Spleen (tissue), 11 donors: Measurements from ENCODE around the gene PPP3CA. TPM values are rescaled to one million over a fixed set of nuclear protein-coding genes. Genes with fewer than 3 reads are reported as not detected.

Source experiments
- DNase-seq: peaks from one replicate; pipeline ENCODE4 v3.0.0-alpha.2; 2020
- H3K27ac ChIP-seq, 8 donors: fragments of 200-600 bp; sonication (generic) in 7 of 8; 1 replicate in 4 of 8; 2 replicates in 4 of 8; pipeline versions ENCODE4 v1.5.0 to v1.8.0; 2016 to 2021; ENCODE audit warnings: inconsistent platforms in 4 of 8, mild to moderate bottlenecking in 4 of 8, moderate library complexity in 1 of 8
- H3K27me3 ChIP-seq, 7 donors: fragments of 200-600 bp; sonication (generic) in 6 of 7; replicated peaks in 1 of 7; 1 replicate in 4 of 7; 2 replicates in 3 of 7; pipeline versions ENCODE4 v1.5.0 to v1.8.0; 2016 to 2021; ENCODE audit warnings: inconsistent platforms in 3 of 7, mild to moderate bottlenecking in 1 of 7
- H3K36me3 ChIP-seq, 6 donors: fragments of 200-600 bp; sonication (generic) in 5 of 6; 1 replicate in 4 of 6; 2 replicates in 2 of 6; pipeline versions ENCODE4 v1.5.0 to v1.8.0; 2016 to 2021; ENCODE audit warnings: inconsistent platforms in 2 of 6
- H3K4me1 ChIP-seq, 6 donors: fragments of 200-600 bp; sonication (generic) in 5 of 6; 1 replicate in 3 of 6; 2 replicates in 3 of 6; pipeline versions ENCODE4 v1.5.0 to v1.8.0; 2016 to 2021; ENCODE audit warnings: inconsistent platforms in 3 of 6
- H3K4me3 ChIP-seq, 8 donors: fragments of 200-600 bp; sonication (generic) in 7 of 8; 1 replicate in 4 of 8; 2 replicates in 4 of 8; pipeline versions ENCODE4 v1.5.0 to v1.8.0; 2016 to 2021; ENCODE audit warnings: inconsistent platforms in 4 of 8, mild to moderate bottlenecking in 4 of 8, moderate library complexity in 2 of 8
- H3K9me3 ChIP-seq, 8 donors: fragments of 200-600 bp; sonication (generic) in 7 of 8; 1 replicate in 4 of 8; 2 replicates in 4 of 8; pipeline versions ENCODE4 v1.5.0 to v1.8.0; 2016 to 2021; ENCODE audit warnings: inconsistent platforms in 4 of 8
- CTCF ChIP-seq, 11 experiments: fragments of 200-600 bp in 7 of 11; fragments of 450-650 bp in 4 of 11; sonication (generic) in 4 of 11; IDR thresholded peaks in 8 of 11; conservative IDR thresholded peaks in 3 of 11; 1 replicate in 7 of 11; 2 replicates in 4 of 11; pipeline versions ENCODE4 v1.4.0 to v1.8.0; 2016 to 2021; ENCODE audit warnings: antibody characterized with exemption in 11 of 11, inconsistent platforms in 4 of 11, mild to moderate bottlenecking in 1 of 11
- POLR2A ChIP-seq, 3 donors: fragments of 450-650 bp; IDR thresholded peaks; one replicate each; pipeline ENCODE4 v1.5.1; 2017; ENCODE audit warnings: antibody characterized with exemption in 3 of 3, mild to moderate bottlenecking in 1 of 3
- POLR2AphosphoS5 ChIP-seq, 3 donors: sonication (generic); formaldehyde crosslinking; IDR thresholded peaks; one replicate each; pipeline ENCODE4 v1.5.1; 2017; ENCODE audit warnings: antibody characterized with exemption in 3 of 3
- WGBS, 5 donors: extraction: QIAGEN DNeasy Blood & Tissue Kit in 3 of 5; methylation state at CpG; one replicate each; pipeline versions ENCODE4 v1.1.5 to v1.1.7; 2013 to 2018; 5-methylcytosine and 5-hydroxymethylcytosine counted together
- intact Hi-C: fragments of 100-400 bp; cut with DNase I; formaldehyde crosslinking; loops from one replicate; pipeline ENCODE4 v1.15.0; 2023; ENCODE audit warnings: low total_unique reads
- polyA plus RNA-seq, 3 donors: library from polyadenylated mRNA; stranded (reverse); fragments of 200-250 nt; gene quantifications; one replicate each; pipeline ENCODE4 v1.2.1, GENCODE V29; 2013
- total RNA-seq, 7 donors: library from RNA; depleted of rRNA in 3 of 7; stranded (reverse); fragments of >200 nt in 3 of 7; fragmentation: NEBNext Ultra II Directional in 4 of 7; extraction: Animal tissue kit (Norgen Biotek cat#: 25700) in 4 of 7; gene quantifications; one replicate each; pipeline versions ENCODE4 v1.1.0 to v1.2.1, GENCODE V29; 2016 to 2021
- donor health status: healthy with polysubstance abuse.
- donor health status: DM: no; HTN: no; CAD: no; lungs with moderate emphysema.
- donor health status: DM: no; HTN: no; CAD: no.
- donor health status: Bipolar disorder and iron deficiency.
- donor health status: healthy.
- donor health status: DM: no; HTN: no; CAD: no.
- donor health status: DM: yes; HTN: yes; CAD: no.

Gene PPP3CA
- total and polyA plus RNA-seq, 10 donors = 15.5 to 50.0 (median 39.6) TPM

- WGBS, 5 donors = 43 to 54% (median 48%) methylated on average over 3 of the region's 3 CpGs
- Histone ChIP-seq H3K4me3 (no peak overlapping the region), H3K9me3 (no peaks in the 10 kb centered on the region), H3K27ac (no peak overlapping the region), H3K27me3 (no peaks in the 10 kb centered on the region), H3K4me1 (peaks cover 6 to 78% (median 22%) of the 10 kb centered on the region in 6 donors), H3K36me3 (no peaks in the 10 kb centered on the region)
- intact Hi-C loops = no loop called here
- TF ChIP-seq POLR2A (IDR thresholded peaks at IDR 0.05) (no peak), POLR2AphosphoS5 (IDR thresholded peaks at IDR 0.05) (no peak), CTCF (IDR thresholded peaks at IDR 0.05 in 8 of 11, conservative IDR thresholded peaks at IDR 0.05 in 3 of 11) (no peak)
- no peak for DNase-seq
These were observed 41.1 kb downstream of the PPP3CA start for GRCh38 chr4:101306225-101306624.

- Histone ChIP-seq H3K27ac (no peak overlapping the region), H3K36me3 (no peaks in the 10 kb centered on the region), H3K9me3 (no peaks in the 10 kb centered on the region), H3K4me1 (peaks cover 6 to 73% (median 19%) of the 10 kb centered on the region in 6 donors), H3K27me3 (no peaks in the 10 kb centered on the region), H3K4me3 (no peak overlapping the region)
- TF ChIP-seq CTCF (IDR thresholded peaks at IDR 0.05 in 8 of 11, conservative IDR thresholded peaks at IDR 0.05 in 3 of 11) = no peak
- no peak for TF ChIP-seq POLR2A (IDR thresholded peaks at IDR 0.05)
- TF ChIP-seq POLR2AphosphoS5 (IDR thresholded peaks at IDR 0.05) = no peak
- intact Hi-C loops = no loop called here
- WGBS, 5 donors = 78 to 88% (median 83%) methylated on average over 2 of the region's 2 CpGs
- DNase-seq = no peak
These were observed 42.4 kb downstream of the PPP3CA start for GRCh38 chr4:101304916-101305315.

- H3K27ac ChIP-seq = no peak overlapping the region
- H3K36me3 ChIP-seq = no peaks in the 10 kb centered on the region
- H3K27me3 ChIP-seq = no peaks in the 10 kb centered on the region
- WGBS, 5 donors = 81 to 92% (median 83%) methylated on average over 3 of the region's 3 CpGs
- DNase-seq = no peak
- no peaks in the 10 kb centered on the region for H3K9me3 ChIP-seq
- TF ChIP-seq POLR2A (IDR thresholded peaks at IDR 0.05) (no peak), CTCF (IDR thresholded peaks at IDR 0.05 in 8 of 11, conservative IDR thresholded peaks at IDR 0.05 in 3 of 11) (no peak), POLR2AphosphoS5 (IDR thresholded peaks at IDR 0.05) (no peak)
- no peak overlapping the region for H3K4me3 ChIP-seq
- intact Hi-C loops = no loop called here
- H3K4me1 ChIP-seq = peaks cover 0 to 30% (median 0%) of the 10 kb centered on the region in 6 donors
These were observed 47.3 kb downstream of the PPP3CA start for GRCh38 chr4:101299899-101300540.

- Histone ChIP-seq H3K9me3 (no peaks in the 10 kb centered on the region), H3K36me3 (no peaks in the 10 kb centered on the region), H3K27me3 (no peaks in the 10 kb centered on the region), H3K4me1 (peaks cover 0 to 29% (median 0%) of the 10 kb centered on the region in 6 donors), H3K4me3 (no peak overlapping the region), H3K27ac (no peak overlapping the region)
- WGBS, 5 donors = 88 to 98% (median 95%) methylated on average over 2 of the region's 2 CpGs
- DNase-seq = no peak
- intact Hi-C loops = no loop called here
- no peak for TF ChIP-seq CTCF (IDR thresholded peaks at IDR 0.05 in 8 of 11, conservative IDR thresholded peaks at IDR 0.05 in 3 of 11)
- TF ChIP-seq POLR2A (IDR thresholded peaks at IDR 0.05) = no peak
- no peak for TF ChIP-seq POLR2AphosphoS5 (IDR thresholded peaks at IDR 0.05)
These were observed 48.3 kb downstream of the PPP3CA start for GRCh38 chr4:101299021-101299420.
